LNCaP clone FGC (cell line): ENCODE results near the gene EEFSEC.

Experiments
- DNase-seq: peaks from one replicate; pipeline ENCODE4 v3.0.0-alpha.2; 2011; ENCODE audit warnings: low read depth
- H3K4me3 ChIP-seq: 2 replicates; pipeline ENCODE4 v1.5.1; 2011; ENCODE audit warnings: mild to moderate bottlenecking, low read depth, low read length, control low read depth
- CTCF ChIP-seq: IDR thresholded peaks from 2 replicates; pipeline ENCODE4 v1.5.1; 2012; ENCODE audit warnings: mild to moderate bottlenecking; ENCODE audit not compliant: control insufficient read depth, insufficient read depth; ENCODE audit errors: extremely low read depth

Gene EEFSEC

DNA sequence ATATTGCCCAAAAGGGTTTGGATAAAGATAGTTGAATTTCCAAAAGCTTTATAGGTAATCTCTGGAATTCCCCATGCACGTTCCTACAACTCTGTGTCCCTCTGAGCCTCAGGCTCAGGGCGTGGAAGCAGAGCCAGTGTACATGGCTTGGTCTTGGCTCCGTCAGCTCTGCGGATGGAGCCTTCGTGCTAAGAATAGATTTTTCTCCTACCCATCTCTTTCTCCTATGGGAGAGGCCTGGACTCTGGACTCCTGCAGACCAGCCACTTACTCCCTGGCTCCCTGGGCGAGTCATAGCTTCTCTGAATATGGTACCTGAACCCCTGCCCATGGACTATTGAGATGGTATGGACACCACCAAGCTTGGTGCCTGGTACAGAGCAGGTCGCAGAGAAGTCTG is 99.9 kb downstream of the EEFSEC start:
- no peak for DNase-seq
- H3K4me3 ChIP-seq: no peak overlapping the region
- TF ChIP-seq CTCF: no peak

GRCh38 chr3:128254066-128254590 is 100.8 kb downstream of the EEFSEC start:
- no peak for TF ChIP-seq CTCF
- no peak for DNase-seq

GRCh38 chr3:128254967-128255366 is 101.7 kb downstream of the EEFSEC start:
- H3K4me3 ChIP-seq: no peak overlapping the region
- TF ChIP-seq CTCF: no peak
- DNase-seq: no peak

More at GRCh38 chr3:128254066-128254590, 100.8 kb downstream of the EEFSEC start:
- H3K4me3 ChIP-seq: no peak overlapping the region

- H3K4me3 ChIP-seq: no peak overlapping the region
- no peak for TF ChIP-seq CTCF
These were observed 102.8 kb downstream of the EEFSEC start for GRCh38 chr3:128256131-128256530.

GRCh38 chr3:128257632-128258031 is 104.4 kb downstream of the EEFSEC start:
- TF ChIP-seq CTCF: no peak
- no peak overlapping the region for H3K4me3 ChIP-seq
- no peak for DNase-seq

More at GRCh38 chr3:128256131-128256530, 102.8 kb downstream of the EEFSEC start:
- DNase-seq: no peak

DNA sequence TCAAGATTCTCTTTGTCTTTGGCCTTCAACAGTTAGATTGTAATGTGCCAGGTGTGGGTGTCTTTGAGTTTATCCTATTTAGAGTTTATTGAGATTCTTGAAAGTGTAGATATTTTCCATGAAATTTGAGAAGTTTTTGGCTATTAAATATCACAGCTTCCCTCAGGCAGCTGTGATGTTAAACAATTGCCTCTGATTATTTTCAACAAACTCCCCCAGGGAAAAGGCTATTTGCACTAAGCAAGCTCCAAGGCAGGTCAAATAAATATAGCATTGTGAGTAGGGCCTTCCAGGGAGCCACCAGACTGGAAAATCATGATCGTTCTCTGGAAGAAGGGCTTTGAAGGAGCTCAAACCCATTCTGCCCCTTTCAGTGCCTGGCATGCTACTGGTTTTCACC is 107.0 kb downstream of the EEFSEC start:
- H3K4me3 ChIP-seq: no peak overlapping the region
- TF ChIP-seq CTCF: no peak
- DNase-seq: no peak

GRCh38 chr3:128262457-128262856 is 109.2 kb downstream of the EEFSEC start:
- no peak for DNase-seq
- TF ChIP-seq CTCF: no peak
- H3K4me3 ChIP-seq: no peak overlapping the region
